AG08395 (cell line): ENCODE measurements around the gene RERE.
"Not testable (repeated sequence)": the region's sequence is repeated elsewhere in the genome, so short reads cannot be mapped to it uniquely, and the experiment has no call there.

ENCODE experiments used
- DNase-seq: peaks from one replicate; pipeline ENCODE4 v3.0.0; 2012; ENCODE audit warnings: mixed read lengths, low spot score

RERE gene

DNA sequence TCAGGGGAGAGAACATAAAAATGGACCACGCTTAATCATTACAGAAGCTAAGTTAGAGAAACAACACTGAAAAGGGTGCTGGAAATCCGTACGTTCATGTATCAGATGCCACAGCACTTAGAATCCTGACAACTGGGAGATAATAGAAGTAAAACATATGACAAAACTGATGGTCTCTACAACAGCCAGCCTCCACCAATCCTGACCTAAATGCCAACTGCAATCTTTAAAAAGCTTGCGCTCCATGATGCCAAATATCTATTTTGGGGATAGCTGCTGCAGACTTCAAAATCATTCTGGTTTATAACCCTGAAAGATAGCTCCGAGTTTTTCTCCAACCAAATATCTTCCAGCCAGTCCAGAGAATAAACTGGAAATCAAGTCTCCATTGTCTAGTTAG, 178.3 kb downstream of the RERE start:
- no peak for DNase-seq

- DNase-seq = no peak
Observed at GRCh38 chr1:8633741-8634501, 183.5 kb downstream of the RERE start.

GRCh38 chr1:8632102-8632501, 185.3 kb downstream of the RERE start:
- DNase-seq = no peak

DNA sequence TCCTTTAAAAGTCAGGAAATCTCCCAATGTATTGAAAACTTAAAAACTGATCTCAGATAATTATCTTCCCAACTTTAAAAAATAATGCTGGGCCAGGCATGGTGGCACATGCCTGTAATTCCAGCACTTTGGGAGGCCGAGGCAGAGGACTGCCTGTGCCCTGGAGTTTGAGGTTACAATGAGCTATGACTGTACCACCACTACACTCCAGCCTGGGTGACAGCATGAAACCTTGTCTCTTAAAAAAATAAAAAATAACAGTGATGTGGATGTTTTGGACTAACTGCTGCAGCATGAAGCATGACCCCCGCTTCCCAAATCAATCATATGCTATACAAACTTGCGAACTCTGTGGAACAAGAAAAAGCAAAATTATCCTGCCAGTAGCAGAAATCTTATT, 186.3 kb downstream of the RERE start:
- no peak for DNase-seq

GRCh38 chr1:8629241-8630091, 188.0 kb downstream of the RERE start:
- DNase-seq = peak; percentile 62

DNA sequence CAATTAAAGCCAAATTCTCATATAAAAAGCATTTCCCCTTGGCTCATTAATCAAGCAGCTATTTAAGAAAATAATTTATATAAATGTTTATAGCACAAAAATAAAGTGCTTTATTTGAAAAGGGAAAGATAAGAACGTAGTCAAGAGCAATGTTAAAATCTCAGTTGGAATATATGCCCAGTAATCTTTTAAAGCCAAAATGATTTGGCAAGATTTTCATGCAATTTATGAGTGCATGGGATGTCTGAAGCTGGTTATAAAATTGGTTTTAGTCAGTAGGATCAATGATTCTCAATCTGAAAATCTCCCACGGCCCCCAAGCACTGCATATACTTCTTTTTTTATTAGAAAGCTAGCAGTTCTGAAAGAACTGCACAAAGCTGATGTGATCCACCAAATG, 188.8 kb downstream of the RERE start:
- DNase-seq = no peak

- DNase-seq = no peak
Observed at GRCh38 chr1:8627728-8628127, 189.7 kb downstream of the RERE start.

GRCh38 chr1:8625981-8626898, 191.2 kb downstream of the RERE start:
- DNase-seq = peak; percentile 71

GRCh38 chr1:8625491-8625890, 191.9 kb downstream of the RERE start:
- DNase-seq = no peak

GRCh38 chr1:8623651-8624192, 193.7 kb downstream of the RERE start:
- not testable (repeated sequence) for DNase-seq

DNA sequence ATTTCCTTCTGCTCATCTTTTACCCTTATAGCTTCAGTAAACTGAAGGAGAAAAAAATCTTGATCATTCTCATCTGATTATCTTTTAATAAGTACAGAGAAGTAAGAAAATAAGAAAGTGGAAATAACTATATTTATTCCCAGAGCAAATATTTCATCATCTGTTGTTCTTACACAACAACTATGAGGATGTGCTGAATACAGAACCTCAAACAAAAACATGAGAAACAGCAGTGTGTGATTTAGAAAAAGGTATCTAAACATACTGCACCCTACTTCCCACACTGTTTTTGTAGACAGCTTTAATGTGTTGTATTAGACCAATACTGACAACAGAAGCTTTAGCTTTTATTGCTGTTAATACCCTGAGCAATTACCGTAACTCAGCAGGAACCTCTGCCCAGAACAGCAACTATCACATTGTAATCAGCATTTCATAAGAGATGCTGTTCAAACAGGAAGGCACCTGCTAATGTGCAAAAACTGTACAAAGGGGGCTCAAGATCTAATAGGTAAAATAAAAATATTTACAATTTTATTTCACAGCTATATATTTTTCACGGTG, 195.6 kb downstream of the RERE start:
- not testable (repeated sequence) for DNase-seq

- DNase-seq = not testable (repeated sequence)
Observed at GRCh38 chr1:8621034-8621582, 196.3 kb downstream of the RERE start.

- DNase-seq = not testable (repeated sequence)
Observed at GRCh38 chr1:8619917-8620502, 197.4 kb downstream of the RERE start.

DNA sequence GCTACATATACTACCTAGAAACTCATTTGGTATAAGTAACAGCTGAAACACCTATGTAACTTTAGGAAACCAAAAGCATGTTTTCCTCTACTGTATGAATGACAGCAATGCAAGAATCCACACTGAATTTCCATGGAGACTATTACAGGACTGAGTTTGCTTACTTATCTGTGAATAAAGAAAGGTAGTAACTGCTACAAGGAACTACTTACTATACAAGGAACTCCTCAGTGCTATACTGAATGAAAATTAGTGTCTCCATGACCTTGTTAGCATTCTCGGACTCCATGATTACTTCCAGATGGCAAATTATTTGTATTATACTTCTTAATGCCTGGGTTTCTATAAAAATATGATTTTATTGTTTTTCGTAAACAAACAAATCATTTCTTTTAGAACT, 198.0 kb downstream of the RERE start:
- not testable (repeated sequence) for DNase-seq

GRCh38 chr1:8616791-8617190, 200.6 kb downstream of the RERE start:
- not testable (repeated sequence) for DNase-seq

DNA sequence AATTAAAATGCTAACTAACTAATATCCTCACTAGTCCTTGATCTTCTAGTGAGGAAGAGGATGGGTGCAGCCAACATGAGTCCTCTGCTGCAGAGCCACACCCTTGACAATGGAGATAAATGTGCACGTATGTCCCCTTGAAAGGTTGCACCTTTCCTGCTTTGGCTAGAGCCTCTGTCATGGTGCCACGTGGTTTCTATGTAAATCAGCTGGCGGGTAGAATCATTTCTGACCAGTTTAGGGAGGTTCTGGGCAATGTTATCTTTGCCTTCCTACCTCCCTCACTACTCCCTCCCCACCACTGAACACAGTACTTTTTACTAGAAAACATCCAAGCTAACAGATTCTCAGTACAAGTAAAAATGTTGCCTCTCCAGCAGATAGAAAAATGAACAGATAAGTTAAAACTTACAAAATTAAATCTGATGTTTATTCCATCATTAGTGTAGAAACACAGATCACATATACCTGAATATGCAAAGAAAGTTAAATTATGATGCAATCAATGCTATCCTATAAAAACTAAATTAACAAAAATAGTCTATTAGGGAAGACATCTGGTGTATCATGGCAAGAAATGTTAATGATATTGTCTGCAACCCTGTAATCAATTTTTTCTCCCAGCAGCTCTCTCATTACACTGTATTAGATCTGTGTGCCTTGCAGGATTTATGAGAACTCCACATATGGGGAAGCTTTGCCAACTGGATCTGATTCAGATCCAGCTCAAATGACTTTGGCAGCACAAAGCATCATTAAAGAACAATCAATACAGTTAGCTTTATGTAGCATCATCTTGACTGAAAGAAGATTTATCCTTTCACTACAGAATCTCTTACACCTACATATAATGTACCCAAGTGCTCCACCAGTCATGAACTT, 205.6 kb downstream of the RERE start:
- DNase-seq = not testable (repeated sequence)

DNA sequence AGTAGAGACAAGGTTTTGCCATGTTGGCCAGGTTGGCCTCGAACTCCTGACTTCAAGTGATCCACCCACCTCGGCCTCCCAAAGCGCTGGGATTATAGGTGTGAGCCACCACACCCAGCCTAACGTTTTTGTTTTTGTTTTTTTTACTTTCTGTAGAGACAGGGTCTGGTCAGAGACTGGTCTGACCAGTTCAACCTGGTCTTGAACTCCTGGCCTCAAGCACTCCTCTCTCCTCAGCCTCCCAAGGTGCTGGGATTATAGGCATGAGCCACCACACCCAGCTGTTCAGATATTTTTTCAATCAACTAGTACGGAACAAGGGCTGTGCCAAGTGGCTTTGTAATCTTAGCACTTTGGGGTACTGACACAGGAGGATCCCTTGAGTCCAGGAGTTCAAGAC, 209.5 kb downstream of the RERE start:
- DNase-seq = no peak

- DNase-seq = no peak
Observed at GRCh38 chr1:8604041-8604945, 213.1 kb downstream of the RERE start.

DNA sequence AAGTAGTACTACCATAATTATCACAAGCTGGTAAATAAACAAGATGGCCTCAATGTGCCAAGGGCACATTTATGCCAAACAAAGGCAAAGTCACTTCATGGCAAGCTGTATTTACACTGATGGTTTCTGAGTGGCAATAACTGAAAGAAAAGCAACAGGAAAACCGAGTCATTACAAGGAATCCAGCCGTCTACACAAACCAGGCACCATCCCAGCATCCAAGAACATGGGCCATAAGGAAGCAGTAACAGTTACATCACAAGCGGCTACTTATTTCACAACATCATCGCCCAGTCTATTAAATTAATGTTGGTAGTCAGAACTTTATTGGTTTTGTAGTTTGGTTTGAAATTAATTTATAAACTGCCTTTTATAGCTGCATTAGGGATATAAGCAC, 214.2 kb downstream of the RERE start:
- DNase-seq = peak; percentile 14
